Kidney epithelial cell (primary cell): ENCODE data around the gene PTPN4. TPM values are rescaled to one million over a fixed set of nuclear protein-coding genes. Genes with fewer than 3 reads are reported as not detected.

Experiments
- DNase-seq: peaks from one replicate; pipeline ENCODE4 v3.0.0-alpha.2; 2010; ENCODE audit warnings: low read depth
- H3K27me3 ChIP-seq: 2 replicates; pipeline ENCODE4 v1.6.0; 2011; ENCODE audit warnings: low read length; ENCODE audit not compliant: control insufficient read depth, insufficient read depth
- H3K36me3 ChIP-seq: 2 replicates; pipeline ENCODE4 v1.5.1; 2011; ENCODE audit warnings: low read length; ENCODE audit not compliant: control insufficient read depth, insufficient read depth
- H3K4me3 ChIP-seq: 2 replicates; pipeline ENCODE4 v1.5.1; 2011; ENCODE audit warnings: low read depth, mild to moderate bottlenecking, control low read depth, low read length
- CTCF ChIP-seq: IDR thresholded peaks from 2 replicates; pipeline ENCODE4 v1.5.1; 2011; ENCODE audit warnings: mild to moderate bottlenecking, moderate library complexity, low read length, control low read depth, inconsistent platforms; ENCODE audit not compliant: insufficient read depth, poor library complexity, severe bottlenecking
- total RNA-seq: library from RNA; depleted of rRNA; stranded (reverse); fragments of >200 nt; gene quantifications from 2 replicates; pipeline ENCODE4 v1.2.3, GENCODE V29; 2015

Gene PTPN4
- total RNA-seq, 1 donor from 2014 or later, result 11.5 TPM

GRCh38 chr2:119808516-119809147, 48.9 kb downstream of the PTPN4 start:
- no peak for DNase-seq
- Histone ChIP-seq H3K36me3 (no peaks in the 10 kb centered on the region), H3K4me3 (no peak overlapping the region), H3K27me3 (no peaks in the 10 kb centered on the region)
- TF ChIP-seq CTCF, result no peak

- no peak for TF ChIP-seq CTCF
- no peaks in the 10 kb centered on the region for H3K27me3 ChIP-seq
- no peak for DNase-seq
- H3K4me3 ChIP-seq, result no peak overlapping the region
- no peaks in the 10 kb centered on the region for H3K36me3 ChIP-seq
Measured at GRCh38 chr2:119809339-119810048, 49.8 kb downstream of the PTPN4 start.

- no peak for DNase-seq
- H3K4me3 ChIP-seq, result no peak overlapping the region
- no peaks in the 10 kb centered on the region for H3K27me3 ChIP-seq
- no peak for TF ChIP-seq CTCF
- H3K36me3 ChIP-seq, result no peaks in the 10 kb centered on the region
Measured at GRCh38 chr2:119810049-119810630, 50.4 kb downstream of the PTPN4 start.

GRCh38 chr2:119814216-119814615, 54.5 kb downstream of the PTPN4 start:
- H3K27me3 ChIP-seq, result no peaks in the 10 kb centered on the region
- H3K4me3 ChIP-seq, result no peak overlapping the region
- no peak for TF ChIP-seq CTCF
- no peak for DNase-seq
- H3K36me3 ChIP-seq, result no peaks in the 10 kb centered on the region

GRCh38 chr2:119818792-119819191, 59.1 kb downstream of the PTPN4 start:
- Histone ChIP-seq H3K36me3 (no peaks in the 10 kb centered on the region), H3K27me3 (no peaks in the 10 kb centered on the region), H3K4me3 (no peak overlapping the region)
- DNase-seq, result no peak
- no peak for TF ChIP-seq CTCF
